D721Med (cell line): ENCODE measurements around the gene FER.

Experiments used
- DNase-seq: peaks from one replicate; pipeline ENCODE4 v3.0.0; 2011; ENCODE audit warnings: low spot score; ENCODE audit not compliant: insufficient read length
- FAIRE-seq: peaks from 2 replicates; lab custom pipeline; 2011; peaks lifted over from hg19 to GRCh38; lab: Jason Lieb, UNC
- TF ChIP-seq, protein P1 (sequence below): IDR thresholded peaks from 2 replicates; pipeline ENCODE4 v1.5.1; 2012; ENCODE audit warnings: mild to moderate bottlenecking, control low read depth; ENCODE audit not compliant: insufficient read depth; ENCODE audit errors: missing control alignments

The FER gene

DNA sequence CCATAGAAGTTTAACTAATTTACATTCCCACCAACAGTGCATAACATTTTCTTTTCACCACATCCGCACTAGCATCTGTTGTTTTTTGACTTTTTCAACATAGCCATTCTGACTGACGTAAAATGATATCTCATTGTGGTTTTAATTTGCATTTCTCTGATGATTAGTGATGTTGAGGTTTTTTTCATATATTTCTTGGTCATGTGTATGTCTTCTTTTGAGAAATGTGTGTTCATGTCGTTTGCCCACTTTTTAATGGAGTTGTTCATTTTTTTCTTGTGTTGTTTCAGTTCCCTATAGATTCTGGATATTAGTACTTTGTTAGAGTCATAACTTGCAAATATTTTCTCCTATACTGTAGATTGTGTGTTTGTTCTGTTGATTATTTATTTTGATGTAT, 163.4 kb downstream of the FER start:
- FAIRE-seq: no peak
- no peak for DNase-seq
- TF ChIP-seq, protein P1, sequence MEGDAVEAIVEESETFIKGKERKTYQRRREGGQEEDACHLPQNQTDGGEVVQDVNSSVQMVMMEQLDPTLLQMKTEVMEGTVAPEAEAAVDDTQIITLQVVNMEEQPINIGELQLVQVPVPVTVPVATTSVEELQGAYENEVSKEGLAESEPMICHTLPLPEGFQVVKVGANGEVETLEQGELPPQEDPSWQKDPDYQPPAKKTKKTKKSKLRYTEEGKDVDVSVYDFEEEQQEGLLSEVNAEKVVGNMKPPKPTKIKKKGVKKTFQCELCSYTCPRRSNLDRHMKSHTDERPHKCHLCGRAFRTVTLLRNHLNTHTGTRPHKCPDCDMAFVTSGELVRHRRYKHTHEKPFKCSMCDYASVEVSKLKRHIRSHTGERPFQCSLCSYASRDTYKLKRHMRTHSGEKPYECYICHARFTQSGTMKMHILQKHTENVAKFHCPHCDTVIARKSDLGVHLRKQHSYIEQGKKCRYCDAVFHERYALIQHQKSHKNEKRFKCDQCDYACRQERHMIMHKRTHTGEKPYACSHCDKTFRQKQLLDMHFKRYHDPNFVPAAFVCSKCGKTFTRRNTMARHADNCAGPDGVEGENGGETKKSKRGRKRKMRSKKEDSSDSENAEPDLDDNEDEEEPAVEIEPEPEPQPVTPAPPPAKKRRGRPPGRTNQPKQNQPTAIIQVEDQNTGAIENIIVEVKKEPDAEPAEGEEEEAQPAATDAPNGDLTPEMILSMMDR: no peak

DNA sequence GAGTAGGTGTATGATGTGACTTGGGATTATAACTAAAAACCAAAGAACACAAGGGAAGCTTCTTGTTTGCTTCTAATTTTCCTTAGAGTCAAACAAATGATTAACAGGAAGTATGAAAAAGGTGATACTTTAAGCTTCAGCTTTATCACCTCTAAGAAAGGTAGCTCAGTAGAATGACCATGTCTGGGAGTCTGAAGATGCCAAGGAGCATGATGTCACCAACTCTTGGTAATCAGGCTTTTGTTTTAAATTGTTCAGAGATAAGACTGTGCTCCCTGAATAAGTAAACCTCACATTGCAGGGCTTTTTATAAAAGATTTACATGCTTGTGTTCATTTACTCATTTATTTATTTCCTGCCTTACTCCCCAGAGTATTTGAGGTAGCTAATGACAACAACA, 169.9 kb downstream of the FER start:
- FAIRE-seq (no peak), DNase-seq (no peak)
- TF ChIP-seq, protein P1: no peak

DNA sequence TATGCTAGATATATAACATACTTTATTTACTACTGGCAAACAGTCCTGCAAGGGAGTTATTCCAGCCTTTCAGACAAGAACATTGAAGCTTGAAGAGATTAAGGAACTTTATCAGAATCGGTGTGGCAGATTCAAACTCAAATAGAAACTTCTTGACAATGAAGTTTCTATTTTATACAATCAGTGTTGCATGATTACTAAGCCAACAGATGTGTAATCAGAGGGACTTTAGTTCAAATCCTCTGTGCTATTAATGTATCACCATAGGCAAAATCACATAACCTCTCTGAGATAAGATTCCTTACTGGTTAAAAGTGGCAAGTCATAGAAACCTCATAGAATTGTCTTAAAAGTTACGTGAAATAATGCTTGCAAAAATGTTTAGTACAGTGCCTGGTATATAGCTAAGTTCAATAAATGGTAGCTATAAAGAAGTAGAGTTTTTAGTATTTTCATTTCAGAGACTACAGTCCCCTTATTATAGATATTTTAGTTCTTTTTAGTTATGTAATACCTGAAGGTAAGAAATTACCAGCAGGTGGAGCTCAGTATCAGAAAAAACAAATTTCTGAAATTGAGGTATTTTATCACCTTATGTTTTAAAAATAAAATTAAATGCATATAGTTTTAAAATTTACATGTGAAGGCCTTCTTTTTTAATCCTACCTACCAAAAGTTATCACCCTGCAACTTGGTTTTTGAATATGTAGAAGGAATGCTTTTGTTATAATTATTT, 172.1 kb downstream of the FER start:
- no peak for FAIRE-seq
- DNase-seq: no peak

DNA sequence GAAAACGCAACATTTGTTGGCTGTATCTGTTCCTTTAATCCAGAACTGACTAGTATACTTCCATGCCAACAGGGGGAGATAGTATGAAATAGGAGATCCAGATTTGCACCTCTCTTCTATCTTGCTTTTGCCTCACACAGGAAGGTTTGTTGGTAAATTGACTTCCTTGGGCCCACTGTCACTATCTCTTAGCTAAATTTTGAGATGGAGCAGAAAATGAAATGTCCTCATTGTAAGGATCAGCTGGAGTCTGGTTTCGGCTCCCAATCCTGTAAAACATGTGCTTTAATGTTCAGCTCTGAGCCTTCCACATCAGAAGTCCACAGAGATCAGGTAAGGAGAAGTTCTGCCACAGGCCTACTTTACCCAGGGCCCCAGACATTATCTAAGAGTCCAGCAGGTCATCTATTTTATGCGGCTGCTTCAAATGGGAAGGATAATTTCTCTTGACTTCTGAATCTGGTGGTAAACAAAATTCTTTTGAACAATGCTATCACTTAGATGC, 176.8 kb downstream of the FER start:
- FAIRE-seq: no peak

More for the DNA sequence above, 172.1 kb downstream of the FER start:
- TF ChIP-seq, protein P1: peak; percentile 31

DNA sequence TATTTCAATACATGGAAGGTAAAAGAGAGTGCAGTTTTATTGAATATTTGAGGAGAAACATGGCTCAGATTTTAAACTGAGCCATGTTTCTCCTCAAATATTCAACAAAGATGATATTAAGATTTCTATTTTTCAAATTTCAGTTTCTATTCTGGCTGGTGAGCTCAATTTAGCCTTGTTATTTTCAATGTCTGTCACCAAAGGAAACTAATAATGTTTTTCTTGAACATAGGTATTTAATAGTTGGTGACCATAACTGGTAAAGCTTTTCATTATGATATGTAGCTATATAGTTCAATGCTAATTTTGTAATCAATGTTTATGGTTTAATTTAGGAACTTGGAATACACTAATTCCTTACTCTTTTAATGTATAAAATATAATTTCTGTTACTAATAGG, 177.4 kb downstream of the FER start:
- TF ChIP-seq, protein P1: no peak
- FAIRE-seq: no peak
- DNase-seq: no peak

More for the DNA sequence above, 176.8 kb downstream of the FER start:
- TF ChIP-seq, protein P1: no peak
- DNase-seq: no peak

DNA sequence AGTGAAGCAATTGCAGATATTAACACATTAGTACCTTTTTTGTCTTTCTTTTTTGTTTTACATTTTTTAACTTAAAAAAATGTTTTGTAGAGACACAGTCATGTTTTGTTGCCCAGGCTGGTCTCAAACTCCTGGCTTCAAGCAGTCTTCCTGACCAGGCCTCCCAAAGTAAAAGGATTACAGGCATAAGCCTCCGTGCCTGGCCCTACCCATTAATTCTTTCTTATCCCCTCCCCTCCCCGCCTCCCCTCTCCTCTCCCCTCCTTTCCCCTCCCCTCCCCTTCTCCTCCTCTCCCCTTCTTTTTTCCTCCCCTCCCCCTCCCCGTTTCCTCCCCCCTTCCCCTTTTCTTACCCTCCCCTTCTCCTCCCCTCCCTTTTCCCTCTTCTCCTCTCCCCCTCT, 182.4 kb downstream of the FER start:
- TF ChIP-seq, protein P1: no peak
- no peak for DNase-seq
- FAIRE-seq: no peak

DNA sequence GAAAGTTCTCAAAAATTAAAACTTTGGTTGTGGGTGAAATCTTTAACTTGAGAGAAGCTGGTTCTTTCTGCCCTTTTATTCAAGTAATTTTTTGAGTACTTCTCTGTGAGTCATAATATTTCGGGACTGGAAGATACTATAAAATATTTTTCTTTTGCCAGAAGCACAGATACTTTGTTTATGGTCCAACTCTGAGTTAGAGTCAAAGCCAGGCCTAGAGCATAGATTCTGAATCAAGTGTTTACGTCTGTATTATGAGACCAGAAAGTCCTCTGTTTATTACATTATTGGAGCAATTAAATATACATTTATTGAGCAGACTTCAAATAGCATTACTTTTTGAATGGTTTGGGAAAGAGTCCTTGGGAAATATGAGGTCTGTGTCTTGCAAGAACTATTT, 187.9 kb downstream of the FER start:
- no peak for FAIRE-seq

More for the DNA sequence above, 187.9 kb downstream of the FER start:
- DNase-seq: no peak
- TF ChIP-seq, protein P1: no peak
